ENCODE results near the gene ZNF296.

The ZNF296 gene

DNA sequence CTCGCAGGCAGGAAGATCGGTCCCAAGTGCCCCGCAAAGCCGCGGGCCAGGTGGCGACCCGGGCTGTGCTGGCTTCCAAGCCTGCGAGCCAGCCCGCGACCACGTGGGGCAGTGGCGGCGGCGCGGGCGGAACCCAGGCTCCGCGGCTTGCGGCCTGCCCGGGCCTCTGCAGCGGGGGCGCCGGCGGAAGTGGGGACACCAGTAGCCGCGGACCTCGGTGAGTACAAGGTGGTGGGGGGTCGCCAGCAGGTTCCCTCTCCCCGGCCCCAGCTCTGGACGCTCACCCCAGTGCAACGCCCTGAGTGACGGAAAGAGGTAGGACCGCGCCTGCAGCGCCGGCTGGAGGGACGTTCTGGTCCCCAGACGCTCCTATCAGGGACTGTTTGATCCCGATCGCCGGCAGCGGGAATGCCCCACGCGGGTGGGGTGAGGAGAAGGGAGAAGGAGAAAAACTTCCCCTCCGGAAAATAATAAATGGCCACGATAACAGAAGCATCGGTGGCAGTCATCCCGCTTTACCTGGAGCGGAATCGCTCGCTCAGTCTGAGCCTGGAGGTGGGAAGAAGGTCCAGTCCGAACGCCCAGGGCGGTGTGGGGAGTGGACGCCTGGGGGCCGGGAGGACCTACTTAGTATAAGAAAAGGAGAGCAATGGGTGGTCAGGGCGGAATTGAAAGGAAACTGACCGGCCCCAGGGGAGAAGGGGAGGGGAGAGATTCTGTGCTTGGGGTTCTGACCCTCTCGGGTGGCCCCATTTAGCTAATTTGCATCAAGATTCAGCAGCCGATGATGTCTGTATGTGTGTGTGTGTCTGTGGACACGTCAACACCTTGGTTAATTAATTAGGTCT lies 3.0 kb upstream of the ZNF296 start, which contains the start of gene GEMIN7:
Gene GEMIN7, plus strand, starts transcription at position 198 of the 848 bp plus-strand sequence. CDS start 10,855 bp downstream, outside the sequence.
- DNase-seq, result peak; percentile 77

DNA sequence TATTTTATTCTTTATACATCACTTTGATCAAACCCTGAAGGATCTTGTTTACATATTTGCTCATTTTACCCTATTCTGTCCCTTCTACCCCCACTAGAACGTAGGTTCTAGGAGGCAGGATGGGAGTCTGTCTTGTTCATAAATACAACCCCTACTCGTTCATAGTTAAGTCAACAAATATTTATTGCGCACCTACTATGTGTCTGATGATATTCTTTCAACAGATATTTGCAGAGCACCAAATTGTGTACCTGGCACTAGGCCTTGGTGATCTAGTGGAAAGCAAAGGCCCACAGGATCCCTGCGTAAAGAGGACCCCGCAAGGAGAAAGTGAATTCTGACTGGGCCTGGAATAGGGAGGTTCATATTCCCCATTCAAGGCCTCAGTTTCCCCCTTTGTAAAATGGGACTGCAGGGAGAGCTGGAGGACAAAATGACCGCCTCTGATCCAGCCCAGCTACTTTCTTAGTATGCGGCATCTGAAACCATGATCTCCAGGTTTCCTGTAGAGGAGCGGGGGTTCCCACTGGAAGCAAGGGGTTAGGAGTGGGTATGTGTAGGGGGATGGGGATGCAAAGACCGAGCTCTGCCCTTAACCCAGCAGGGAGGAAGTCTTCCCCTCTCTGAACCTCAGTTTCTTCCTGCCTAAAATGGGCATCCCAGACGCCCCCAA lies 2.2 kb upstream of the ZNF296 start:
- DNase-seq, result no peak

DNA sequence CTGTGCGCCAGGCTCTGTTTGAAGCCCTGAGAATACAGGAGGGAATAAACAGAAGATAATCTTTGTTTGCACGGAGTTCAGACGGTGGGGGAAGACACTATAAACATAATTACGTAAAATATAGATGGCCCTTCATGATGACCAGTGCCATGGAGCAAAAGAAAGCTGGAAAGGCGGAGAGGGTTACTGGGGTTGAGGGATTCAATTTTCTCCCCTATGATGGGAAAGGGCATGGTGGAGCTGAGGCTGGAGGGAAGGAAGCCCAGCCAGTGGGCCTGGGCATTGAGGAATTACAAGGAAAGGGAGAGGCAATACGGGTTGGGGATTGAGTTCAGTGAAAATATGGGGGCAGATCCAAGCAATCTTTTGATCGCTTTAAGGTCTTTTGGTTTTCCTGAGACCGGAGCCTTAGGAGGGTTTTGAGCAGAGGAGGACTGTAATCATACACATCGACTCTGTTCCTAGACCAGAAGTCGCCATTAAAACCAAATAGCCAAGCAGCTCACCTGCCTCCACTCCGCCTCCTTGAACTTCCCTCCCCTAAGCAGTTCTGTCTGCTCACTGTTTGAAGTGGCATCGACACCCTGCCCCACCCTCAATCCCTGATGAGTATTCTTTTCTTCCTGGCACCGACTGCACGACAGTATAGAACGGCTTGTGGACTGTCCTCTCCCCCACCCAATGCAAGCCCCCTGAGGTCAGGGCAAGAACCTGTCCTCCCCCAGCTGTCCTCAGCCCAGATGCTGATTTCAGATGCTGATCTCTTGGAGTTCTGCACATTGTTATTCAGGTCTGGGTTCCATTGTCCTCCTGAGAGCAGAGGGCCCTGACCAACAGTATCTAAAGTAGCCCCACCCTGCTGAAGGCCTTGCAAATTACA lies 813 bp upstream of the ZNF296 start:
- DNase-seq, result no peak

DNA sequence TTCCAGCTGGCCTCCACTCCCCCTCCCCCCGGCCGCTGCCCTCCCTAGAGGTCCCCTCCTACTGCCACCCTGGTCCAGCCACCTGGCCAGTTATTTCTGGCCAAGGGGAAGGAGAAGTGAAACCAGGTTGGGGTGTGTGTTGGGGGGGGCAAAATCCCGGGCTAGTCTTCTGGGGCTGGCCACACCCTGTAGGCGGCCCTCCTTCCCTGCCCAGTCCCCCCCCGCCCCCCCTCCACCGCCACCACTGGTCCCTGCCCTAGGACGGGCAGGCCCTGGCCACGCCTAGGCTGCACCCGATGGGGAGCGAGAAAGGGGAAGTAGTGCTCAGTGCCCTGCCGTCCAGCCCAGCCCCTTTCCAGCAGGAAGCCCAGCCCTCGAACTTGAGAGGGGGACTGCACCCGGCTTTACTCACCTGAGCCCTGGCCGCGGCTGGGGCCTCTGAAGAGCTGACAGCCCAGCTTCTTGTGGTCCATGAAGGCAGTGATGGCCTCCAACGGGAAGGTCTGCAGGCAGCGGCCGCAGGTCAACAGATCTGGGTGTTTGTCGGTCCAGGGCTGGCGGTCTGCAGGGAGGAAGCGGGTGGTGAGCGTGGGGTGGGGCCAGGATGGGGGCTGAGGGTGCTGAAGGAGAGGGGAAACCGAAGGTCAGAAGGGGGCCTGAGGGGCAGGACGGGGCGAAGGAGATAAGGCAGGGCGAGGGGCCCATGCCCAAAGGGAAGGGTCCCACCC lies 813 bp downstream of the ZNF296 start:
- DNase-seq, result no peak

DNA sequence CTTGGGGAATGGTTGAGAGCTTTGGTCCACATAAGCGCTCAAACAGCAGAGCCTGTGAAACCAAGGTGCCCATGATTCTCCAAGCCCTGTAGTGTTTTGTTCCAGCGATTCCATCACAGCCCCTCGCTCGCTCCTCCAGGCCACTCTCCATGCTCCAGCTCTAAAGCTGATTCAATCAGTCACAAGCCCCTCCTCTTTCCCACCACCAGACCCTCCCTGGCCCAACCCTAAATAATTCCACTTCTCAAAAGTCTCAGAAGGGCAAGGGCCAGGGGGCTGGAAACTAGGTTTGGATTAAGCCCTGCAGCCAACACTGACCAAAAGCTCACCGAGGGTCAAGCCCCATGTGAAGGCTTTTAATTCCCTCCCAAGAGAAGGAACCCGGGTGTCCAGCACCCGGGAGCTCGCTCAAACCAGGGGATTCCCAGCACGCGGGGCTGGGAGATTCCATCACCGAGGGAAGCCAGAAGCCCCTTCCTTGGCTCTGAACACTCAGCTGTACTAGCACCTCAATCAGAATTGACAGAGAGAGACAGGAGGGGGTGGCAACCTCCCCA lies 1.5 kb downstream of the ZNF296 start:
- DNase-seq, result no peak

DNA sequence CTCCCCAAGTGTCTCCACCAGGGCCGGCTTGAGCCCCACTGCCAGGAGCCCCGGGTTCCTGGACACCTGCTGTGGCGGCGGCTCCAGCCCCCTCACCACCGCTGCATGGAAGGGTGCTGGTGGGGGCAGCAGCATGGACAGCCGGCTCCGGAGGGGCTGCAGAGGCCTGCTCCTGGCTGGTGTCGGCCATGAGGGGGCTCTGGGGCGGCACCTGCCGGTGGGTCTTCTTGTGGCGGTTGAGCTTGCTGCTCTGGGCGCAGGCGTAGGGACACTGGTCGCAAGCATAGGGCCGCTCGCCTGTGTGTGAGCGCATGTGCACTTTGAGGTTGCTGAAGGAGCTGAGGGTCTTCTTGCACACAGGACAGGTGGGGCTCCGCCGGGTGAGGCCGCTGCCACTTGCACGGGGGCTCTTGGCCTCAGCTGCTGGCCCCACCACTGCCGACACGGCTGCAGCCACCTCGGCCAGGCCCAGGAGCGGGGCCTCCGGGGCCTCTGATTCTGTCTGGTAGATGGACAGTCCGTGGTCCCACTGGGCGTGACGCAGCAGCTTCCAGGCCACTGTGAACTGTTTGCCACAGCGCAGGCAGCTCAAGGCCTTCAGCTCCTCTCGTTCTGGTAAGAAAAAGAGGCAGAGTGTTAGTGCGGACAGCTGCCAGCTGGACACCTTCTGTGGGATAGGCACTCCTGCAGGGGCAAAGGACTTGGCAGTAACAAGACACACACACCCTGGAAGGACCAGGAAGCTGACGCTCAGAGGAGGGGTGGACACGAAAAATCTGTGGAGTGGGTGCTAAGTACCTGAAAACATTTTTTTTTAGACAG lies 4.1 kb downstream of the ZNF296 start:
- no peak for DNase-seq

DNA sequence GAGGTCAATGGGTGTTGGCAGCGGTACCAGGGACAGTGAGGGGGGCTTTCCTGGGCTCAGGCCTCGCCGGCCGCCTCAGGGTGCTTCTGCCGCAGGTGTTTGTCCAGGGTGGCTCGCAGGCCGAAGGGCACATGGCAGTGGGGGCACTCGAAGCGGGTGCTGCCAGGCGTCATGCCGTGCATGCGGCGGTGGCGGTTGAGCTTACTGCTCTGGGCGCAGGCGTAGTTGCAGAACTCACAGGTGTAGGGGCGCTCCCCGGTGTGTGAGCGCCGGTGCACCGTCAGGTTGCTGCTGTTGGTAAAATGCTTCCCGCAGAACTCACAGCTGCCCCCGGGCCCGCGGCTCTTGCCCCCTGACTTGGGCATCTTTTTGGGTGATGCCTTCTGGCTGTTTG lies 4.7 kb downstream of the ZNF296 start:
- no peak for DNase-seq

DNA sequence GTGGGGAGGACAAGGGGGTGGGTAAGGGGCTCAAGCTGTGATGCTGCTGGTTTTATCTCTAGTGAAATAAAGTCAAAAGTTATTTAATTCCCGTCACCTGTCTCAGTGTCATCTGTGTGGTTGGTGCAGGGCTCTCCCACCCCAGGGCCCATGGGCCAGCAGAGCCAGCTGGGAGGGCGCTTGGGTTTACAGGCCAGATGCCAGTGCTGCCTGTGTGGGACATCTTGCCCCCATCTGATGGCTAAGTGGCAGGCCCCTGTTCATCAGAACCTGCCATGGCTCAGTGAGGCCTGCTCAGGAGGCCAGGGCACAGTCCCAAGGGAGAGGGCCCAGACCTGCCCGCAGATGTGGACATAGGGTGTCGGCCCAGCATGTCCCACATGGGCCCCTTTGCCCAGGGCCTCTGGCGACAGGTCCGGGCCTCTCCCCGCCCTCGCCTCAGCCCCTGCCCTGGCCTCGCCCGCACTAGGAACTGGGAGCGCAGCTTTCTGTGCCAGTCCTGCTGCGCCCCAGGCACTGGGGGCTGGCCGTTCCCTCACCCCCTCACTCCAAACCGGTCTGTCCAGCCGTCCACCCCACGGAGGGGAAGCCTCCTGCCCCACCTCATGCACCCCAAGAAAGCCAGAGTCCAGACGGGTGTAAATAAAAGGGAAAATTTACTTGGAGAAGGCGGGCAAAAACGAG lies 5.3 kb downstream of the ZNF296 start:
- no peak for DNase-seq

DNA sequence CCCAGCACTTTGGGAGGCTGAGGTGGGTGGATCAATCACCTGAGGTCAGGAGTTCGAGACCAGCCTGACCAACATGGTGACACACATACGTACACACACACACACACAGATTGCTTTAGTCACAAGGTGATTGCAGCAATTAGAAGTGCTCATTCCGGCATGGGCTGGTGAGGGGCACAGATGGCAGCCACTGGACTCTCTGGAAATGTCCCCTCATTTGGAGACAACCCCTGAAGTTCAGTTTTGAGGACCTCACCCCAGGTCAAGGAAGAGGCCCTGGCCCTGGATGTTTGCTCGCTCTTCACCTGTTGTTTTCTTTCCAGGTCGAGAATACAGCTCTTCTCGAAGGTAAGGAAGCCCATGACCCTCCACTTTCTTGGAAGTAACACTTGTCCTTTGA lies 6.1 kb downstream of the ZNF296 start:
- no peak for DNase-seq

DNA sequence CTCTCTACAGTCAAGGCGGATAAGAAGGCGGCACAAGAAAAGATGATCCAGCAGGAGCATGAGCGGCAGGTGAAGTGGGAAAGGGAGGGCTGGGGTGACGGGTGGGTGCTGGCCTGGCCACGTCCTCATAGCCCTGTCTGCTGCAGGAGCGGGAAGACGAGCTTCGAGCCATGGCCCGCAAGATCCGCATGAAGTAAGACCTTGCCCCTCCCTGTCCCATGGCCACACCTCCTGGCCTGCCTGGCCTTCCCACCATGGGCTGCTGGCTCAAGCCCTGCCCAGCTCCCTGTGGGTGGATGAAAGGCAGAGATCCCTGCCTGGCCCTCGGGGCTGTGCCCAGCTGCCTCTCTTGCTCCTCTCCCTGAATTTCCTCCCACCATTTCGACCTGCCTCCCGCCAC lies 7.2 kb downstream of the ZNF296 start:
- DNase-seq, result no peak

DNA sequence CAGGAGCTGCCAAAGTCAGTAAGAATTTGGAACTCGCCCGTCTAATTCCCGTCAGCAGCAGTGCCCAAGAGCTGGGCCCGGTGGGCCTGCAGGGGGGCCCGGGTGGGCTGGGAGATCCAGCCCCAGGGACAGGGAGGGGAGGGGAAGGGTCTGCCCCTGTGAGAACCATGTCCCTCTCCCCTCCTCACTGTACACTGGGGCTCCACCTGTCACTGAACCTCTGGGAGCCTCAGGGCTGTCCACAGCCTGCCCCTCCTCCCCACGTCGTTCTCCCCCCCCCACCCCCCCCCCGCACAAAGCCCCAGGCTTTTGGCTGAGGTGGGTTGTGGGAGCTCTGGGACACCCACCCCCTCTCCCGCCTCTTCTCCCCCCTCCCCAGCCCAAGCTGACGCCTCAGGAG lies 8.2 kb downstream of the ZNF296 start:
- no peak for DNase-seq

DNA sequence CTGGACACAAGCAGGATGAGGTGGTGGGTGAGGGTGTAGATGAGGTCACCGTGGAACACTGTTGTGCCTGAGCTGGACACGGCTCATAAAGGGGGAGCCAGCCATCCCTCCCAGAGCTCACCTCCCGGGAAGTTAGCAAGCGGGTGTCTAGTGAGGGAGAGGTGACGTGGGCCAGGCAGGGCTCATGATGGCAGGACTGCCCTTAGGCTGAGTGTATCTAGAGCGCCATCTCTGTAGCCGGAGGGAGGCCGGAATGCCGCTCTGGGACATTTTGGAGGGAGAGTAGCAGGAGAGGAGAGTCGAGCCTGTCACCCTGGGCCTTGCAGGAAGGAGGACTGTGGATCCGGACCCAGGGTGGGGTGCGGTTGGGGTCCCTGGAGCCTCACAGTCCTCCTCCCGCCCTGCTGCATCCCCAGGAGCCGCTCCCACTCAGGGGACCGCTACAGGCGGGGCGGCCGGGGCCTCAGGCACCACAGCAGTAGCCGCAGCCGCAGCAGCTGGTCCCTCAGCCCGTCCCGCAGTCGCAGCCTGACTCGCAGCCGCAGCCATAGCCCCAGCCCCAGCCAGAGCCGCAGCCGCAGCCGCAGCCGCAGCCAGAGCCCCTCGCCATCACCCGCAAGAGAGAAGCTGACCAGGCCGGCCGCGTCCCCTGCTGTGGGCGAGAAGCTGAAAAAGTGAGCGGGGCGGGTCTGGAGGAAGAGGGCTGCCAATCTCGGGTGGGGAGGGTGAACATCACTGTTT lies 9.2 kb downstream of the ZNF296 start:
- DNase-seq, result no peak

DNA sequence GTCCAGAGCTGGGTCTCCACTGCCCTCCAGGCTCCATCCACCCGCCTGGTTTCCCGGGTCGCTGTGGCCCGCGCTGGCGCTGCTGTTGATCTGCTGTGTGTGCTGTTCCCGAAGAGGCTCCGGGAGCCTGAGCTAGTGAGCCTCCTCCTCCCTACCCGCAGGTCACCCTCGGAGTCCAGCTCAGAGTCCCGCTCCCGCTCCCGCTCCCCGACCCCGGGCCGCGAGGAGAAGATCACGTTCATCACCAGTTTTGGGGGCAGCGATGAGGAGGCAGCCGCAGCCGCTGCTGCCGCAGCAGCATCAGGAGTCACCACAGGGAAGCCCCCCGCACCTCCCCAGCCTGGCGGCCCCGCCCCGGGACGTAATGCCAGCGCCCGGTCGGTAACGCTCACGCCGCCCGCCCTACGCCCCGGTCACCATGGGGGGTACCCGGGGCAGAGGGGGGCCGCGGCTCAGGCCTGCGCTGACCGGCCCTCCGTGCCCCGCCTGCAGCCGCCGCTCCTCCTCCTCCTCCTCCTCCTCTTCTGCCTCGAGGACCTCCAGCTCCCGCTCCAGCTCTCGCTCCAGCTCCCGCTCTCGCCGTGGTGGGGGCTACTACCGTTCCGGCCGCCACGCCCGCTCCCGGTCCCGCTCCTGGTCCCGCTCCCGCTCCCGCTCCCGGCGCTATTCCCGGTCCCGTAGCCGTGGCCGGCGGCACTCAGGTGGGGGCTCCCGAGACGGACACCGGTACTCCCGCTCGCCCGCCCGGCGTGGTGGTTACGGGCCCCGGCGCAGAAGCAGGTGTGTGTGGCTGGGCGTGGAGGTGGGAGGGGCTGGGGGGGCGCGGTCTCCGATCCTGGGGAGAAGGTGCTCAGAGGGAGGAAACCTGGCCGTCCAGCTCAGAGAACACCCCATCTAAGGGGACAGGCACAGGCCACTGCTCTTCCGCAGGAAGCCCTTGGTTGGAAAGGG lies 12.2 kb downstream of the ZNF296 start:
- no peak for DNase-seq

DNA sequence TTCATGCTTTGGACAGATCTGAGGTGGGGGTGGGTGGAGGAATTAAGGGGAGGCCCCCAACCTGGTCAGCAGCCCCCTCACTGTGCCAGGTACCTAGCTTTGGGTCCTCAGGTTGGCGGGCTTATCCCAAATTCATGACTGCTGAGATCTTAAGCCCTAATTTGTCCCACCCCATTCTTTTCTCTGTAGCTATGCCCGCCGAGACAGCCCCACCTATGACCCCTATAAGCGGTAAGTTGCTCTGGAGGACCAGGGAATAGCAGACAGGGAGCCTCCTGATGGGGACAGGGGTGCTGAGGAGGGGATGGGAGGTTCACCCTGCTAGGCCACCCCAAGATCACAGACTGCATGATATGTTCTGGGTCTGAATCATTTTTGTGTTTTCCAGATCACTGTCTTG lies 14.3 kb downstream of the ZNF296 start:
- DNase-seq, result no peak

DNA sequence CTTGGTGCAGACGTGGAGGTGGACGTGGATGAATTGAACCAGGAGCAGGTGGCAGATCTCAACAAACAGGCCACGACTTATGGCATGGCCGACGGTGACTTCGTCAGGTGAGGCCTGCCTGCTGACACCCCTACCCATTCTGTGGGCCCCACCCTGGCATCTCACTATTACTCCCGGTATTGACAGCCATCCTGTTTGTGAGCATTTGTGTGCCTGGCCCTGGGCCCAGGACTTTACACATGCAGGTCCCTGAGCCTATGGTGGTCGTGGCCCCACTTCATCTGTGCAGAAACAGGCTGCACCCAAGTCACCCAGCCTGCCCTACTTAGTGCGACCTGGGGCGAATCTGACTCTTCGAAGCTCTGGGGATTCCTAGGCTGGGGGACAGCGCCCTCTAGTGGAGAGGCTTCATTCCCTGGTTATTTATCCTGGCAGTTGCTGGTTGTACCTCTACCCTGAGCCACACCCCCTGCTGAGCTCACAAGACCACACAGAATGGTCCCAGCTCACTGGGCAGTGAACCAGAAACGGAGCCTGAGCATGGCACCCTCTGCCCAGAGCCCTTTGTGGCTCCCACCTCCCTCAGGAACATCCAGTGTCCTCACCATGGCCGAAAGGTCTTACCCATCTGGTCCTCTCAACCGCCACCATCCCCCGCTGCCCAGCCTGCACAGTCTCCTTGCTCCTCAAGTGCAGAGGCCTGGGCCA lies 16.9 kb downstream of the ZNF296 start:
- peak; percentile 88 for DNase-seq

DNA sequence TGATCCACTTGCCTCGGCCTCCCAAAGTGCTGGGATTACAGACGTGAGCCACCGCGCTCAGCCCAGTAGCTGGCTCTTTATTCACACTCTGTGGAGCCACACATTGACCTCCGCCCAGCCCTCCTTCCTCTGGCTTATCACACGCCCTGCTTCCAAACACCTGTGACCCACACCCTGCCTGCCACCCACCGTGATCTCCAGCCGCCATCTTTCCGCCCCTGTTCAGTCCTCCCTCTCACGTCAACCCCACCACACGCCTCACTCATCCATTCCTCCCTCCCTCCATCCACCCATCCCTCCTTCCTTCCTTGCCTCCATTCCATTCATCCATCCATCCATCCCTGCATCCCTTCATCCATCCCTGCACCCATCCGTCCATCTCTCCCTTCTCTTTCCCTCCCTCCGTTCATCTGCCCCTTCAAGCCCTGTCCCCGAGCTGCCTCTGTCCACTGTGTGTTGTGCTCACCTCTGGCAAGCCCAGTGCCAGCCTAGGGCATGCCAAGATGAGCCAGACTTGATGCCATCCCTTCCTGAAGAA lies 17.6 kb downstream of the ZNF296 start:
- no peak for DNase-seq

DNA sequence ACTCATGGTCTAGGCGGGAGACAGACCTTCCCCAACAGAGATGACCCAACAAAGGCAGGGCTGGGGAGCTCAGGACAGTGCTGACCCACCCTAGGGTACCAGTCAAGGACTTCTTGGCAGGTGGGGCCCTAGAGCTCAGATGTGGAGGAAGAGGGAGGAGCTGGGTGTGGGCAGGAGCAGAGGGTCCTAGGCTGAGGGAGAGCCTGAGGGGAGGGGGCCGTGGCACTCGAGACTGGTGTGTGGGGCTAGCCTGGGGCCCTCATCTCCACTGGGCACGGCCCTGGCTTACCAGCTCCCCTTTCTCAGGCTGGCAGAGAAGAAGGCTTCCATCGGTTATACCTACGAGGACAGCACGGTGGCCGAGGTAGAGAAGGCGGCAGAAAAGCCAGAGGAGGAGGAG lies 18.8 kb downstream of the ZNF296 start:
- DNase-seq, result no peak

DNA sequence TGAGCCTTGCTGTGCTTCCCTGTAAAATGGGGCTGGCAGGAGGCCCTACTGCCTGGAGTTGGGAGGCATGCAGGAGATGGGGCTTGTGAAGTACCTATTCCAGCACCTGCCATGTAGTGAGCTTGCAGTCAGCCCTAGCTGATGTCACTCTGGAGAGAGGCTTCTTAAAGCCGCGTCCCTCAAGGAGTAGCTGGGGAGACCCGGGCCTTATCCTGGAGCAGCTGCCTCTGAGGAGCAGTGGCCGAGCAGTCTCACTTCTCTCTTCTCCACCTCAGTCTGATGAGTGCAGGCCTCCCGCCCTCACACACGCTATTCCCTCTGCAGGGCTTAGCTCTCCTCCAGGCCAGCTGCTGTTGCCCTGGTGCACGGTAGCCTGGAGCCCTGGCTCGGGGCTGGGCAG lies 19.4 kb downstream of the ZNF296 start:
- DNase-seq, result no peak

Data from activated CD4-positive, alpha-beta T cell treated with anti-CD3 and anti-CD28 coated beads, Interleukin-2, amount 50 U/mL, for 1 hour (primary cell).